GM12878 (cell line): Measurements from ENCODE around the gene CNTN2. TPM values are rescaled to one million over a fixed set of nuclear protein-coding genes. Genes with fewer than 3 reads are reported as not detected.

ENCODE experiments used
- ATAC-seq: fragments of 200-7000 bp; cut with Tn5 transposase; 3 replicates; pipeline ENCODE4 v1.9.1; 2020; ENCODE audit warnings: mild to moderate bottlenecking, moderate library complexity
- BruUV-seq: library from RNA; stranded (reverse); fragments of 400-500 nt; replicated peaks from 2 replicates; lab custom pipeline; 2021; lab: Mats Ljungman, UMichigan
- CTCF ChIA-PET: fragments of 300-600 bp; sonication (Branson Sonifier 250); formaldehyde crosslinking; extraction: SDS; loops from one replicate; lab custom pipeline; 2021; ENCODE audit warnings: inconsistent platforms; lab: Yijun Ruan, JAX
- POLR2A ChIA-PET: fragments of 350-600 bp; formaldehyde crosslinking; extraction: SDS; loops from one replicate; lab custom pipeline; 2021; ENCODE audit warnings: inconsistent platforms; lab: Charles Lee
- RAD21 ChIA-PET: fragments of 300-600 bp; sonication (Branson Sonifier 250); formaldehyde crosslinking; loops from one replicate; lab custom pipeline; 2023; ENCODE audit warnings: antibody characterized with exemption; ENCODE audit not compliant: unreplicated experiment; lab: Charles Lee
- SMC1A ChIA-PET: fragments of 300-600 bp; sonication (Branson Sonifier 250); formaldehyde crosslinking; loops from one replicate; lab custom pipeline; 2023; ENCODE audit not compliant: unreplicated experiment, uncharacterized antibody; lab: Charles Lee
- DNase-seq: peaks from one replicate; pipeline ENCODE4 v3.0.0-alpha.2; 2011; ENCODE audit warnings: low read depth, low spot score
- FAIRE-seq: peaks from 3 replicates; lab custom pipeline; 2011; peaks lifted over from hg19 to GRCh38; lab: Jason Lieb, UNC
- H2AFZ ChIP-seq: 2 replicates; pipeline ENCODE4 v1.6.0; 2011; ENCODE audit warnings: low read depth, low read length, control low read depth; ENCODE audit not compliant: control insufficient read depth
- H3K27ac ChIP-seq: 2 replicates; pipeline ENCODE4 v1.5.1; 2011; ENCODE audit warnings: control low read depth; ENCODE audit not compliant: control insufficient read depth, insufficient read depth
- H3K27me3 ChIP-seq, 2 experiments: replicated peaks in 1 of 2; 2 replicates each; pipeline versions ENCODE4 v1.6.0 to v1.6.1; 2011; ENCODE audit warnings: low read length in 1 of 2; ENCODE audit not compliant: control insufficient read depth in 2 of 2, insufficient read depth in 2 of 2
- H3K36me3 ChIP-seq, 2 experiments: 2 replicates each; pipeline ENCODE4 v1.5.1; 2011; ENCODE audit warnings: low read length in 1 of 2; ENCODE audit not compliant: control insufficient read depth in 2 of 2, insufficient read depth in 2 of 2
- H3K4me1 ChIP-seq: 2 replicates; pipeline ENCODE4 v1.6.1; 2011; ENCODE audit warnings: mild to moderate bottlenecking, low read length, moderate library complexity, mixed read lengths; ENCODE audit not compliant: control insufficient read depth, insufficient read depth
- H3K4me2 ChIP-seq: 2 replicates; pipeline ENCODE4 v1.6.0; 2011; ENCODE audit warnings: control low read depth; ENCODE audit not compliant: control insufficient read depth, insufficient read depth
- H3K4me3 ChIP-seq: fragments of 200-600 bp; sonication (generic); 2 replicates; pipeline ENCODE4 v1.5.1; 2016
- H3K79me2 ChIP-seq: 2 replicates; pipeline ENCODE4 v1.6.0; 2011; ENCODE audit warnings: low read length; ENCODE audit not compliant: control insufficient read depth, insufficient read depth
- H3K9ac ChIP-seq: 2 replicates; pipeline ENCODE4 v1.8.0; 2011; ENCODE audit warnings: low read length, control low read depth, mixed read lengths; ENCODE audit not compliant: control insufficient read depth, insufficient read depth
- H3K9me3 ChIP-seq: replicated peaks from 3 replicates; pipeline ENCODE4 v1.5.1; 2011; ENCODE audit warnings: mild to moderate bottlenecking, low read length; ENCODE audit not compliant: control insufficient read depth, insufficient read depth
- H4K20me1 ChIP-seq: 2 replicates; pipeline ENCODE4 v1.6.0; 2011; ENCODE audit not compliant: control insufficient read depth, insufficient read depth
- ATF7 ChIP-seq: fragments of 450-650 bp; IDR thresholded peaks from 2 replicates; pipeline ENCODE4 v1.6.1; 2016; ENCODE audit warnings: low read depth, mild to moderate bottlenecking
- MYB ChIP-seq: fragments of 150-350 bp; IDR thresholded peaks from 2 replicates; pipeline ENCODE4 v1.6.1; 2014; ENCODE audit warnings: mild to moderate bottlenecking, low read depth, low read length, borderline replicate concordance
- PAX8 ChIP-seq: fragments of 450-650 bp; IDR thresholded peaks from 2 replicates; pipeline ENCODE4 v1.6.1; 2017; ENCODE audit warnings: mild to moderate bottlenecking, moderate library complexity
- POLR2AphosphoS5 ChIP-seq: IDR thresholded peaks from 2 replicates; pipeline ENCODE4 v1.6.1; 2011; ENCODE audit warnings: mild to moderate bottlenecking, low read length, inconsistent platforms
- SIN3A ChIP-seq: IDR thresholded peaks from 2 replicates; pipeline ENCODE4 v1.6.1; 2012; ENCODE audit warnings: low read depth, low read length, improper control_type of control experiment
- WRNIP1 ChIP-seq: IDR thresholded peaks from 2 replicates; pipeline ENCODE4 v1.6.1; 2011; ENCODE audit warnings: low read depth, low read length, improper control_type of control experiment, borderline replicate concordance
- WGBS: methylation state at CpG from one replicate; pipeline ENCODE4 v1.1.6; 2016; ENCODE audit warnings: low lambda C conversion rate; ENCODE audit not compliant: insufficient replicate concordance, insufficient coverage; ENCODE audit errors: missing lambda C conversion rate; 5-methylcytosine and 5-hydroxymethylcytosine counted together
- in situ Hi-C: fragments of 300-500 bp; cut with MboI; formaldehyde crosslinking; loops from 9 replicates; pipeline ENCODE4 v1.14.3; 2018; ENCODE audit warnings: mixed read lengths
- intact Hi-C: fragments of 100-400 bp; cut with micrococcal nuclease; formaldehyde crosslinking; loops from one replicate; pipeline ENCODE4 v1.14.2; 2022; ENCODE audit not compliant: unreplicated experiment
- polyA plus RNA-seq, 11 experiments: library from polyadenylated mRNA; depleted of rRNA in 4 of 11; unstranded in 6 of 11; stranded (reverse) in 5 of 11; fragments of >200 nt; fragmentation: Nextera tagmentation in 4 of 11; fragmentation: Illumina TruSeq in 1 of 11; extraction: Ambion mirVana in 4 of 11; extraction: Trizol in 1 of 11; gene quantifications; 1 replicate in 1 of 11; 2 replicates in 10 of 11; pipeline versions ENCODE4 v1.2.1 to v1.2.3, GENCODE V29; 2011 to 2016; ENCODE audit warnings: inconsistent platforms in 2 of 11, missing spikeins in 2 of 11, low read depth in 1 of 11
- total RNA-seq, 4 experiments: library from RNA; depleted of rRNA in 3 of 4; stranded (reverse); fragments of >200 nt in 3 of 4; fragmentation: Illumina TruSeq in 1 of 4; extraction: Trizol in 1 of 4; gene quantifications; 2 replicates each; pipeline versions ENCODE4 v1.2.1 to v1.2.3, GENCODE V29; 2013 to 2021

CNTN2 gene
- total and polyA plus RNA-seq, 10 of the 15 experiments (the other 5 are each of a cell fraction or from before 2014, with no cell fraction given), result 0.03 TPM; not detected in 9

DNA sequence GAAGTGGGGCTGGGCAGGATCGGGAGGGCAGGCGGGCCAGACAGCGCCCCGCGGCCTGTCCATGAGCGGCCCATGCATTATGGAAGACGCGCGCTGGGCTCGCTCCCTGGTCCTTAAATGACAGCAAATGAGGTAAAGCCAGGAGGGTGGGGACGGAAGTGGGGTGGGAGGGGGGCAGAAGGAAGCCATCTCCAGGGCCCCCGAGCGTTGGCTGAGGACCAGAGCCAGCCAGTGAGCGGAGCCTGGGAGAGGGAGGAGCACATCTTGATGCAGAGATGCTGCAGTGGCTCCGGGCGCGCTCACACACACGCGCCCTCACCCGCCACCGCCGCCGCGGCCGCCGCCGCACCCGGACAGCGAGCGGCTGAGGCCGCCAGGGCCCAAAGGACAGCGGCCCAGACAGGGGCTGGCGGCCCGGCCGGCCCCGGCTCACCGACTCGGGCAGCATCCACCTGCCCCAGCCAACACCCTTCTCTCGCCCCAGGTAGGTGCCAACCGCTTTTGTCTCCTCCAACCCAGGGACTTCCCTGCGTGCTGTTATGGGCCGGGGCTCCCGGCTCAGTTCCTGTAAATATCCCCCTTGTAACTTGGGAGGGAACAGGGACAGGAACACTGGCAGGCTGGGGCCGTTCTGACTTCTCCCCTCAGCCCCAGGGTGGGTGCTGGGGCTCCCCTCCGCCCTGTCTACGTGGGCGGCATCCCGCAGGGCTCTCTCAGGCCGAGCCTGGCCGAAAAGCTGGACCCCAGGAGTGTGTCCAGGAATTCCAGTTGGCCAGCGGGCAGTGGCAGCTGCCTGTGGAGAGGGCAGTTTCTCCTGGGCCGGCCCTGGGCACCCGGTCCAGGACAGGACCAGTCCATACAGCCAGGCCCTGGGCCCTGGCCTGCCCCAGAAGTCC, at the start of gene CNTN2 (continued):
- TF ChIP-seq WRNIP1, result no peak
- TF ChIP-seq PAX8, result no peak
- TF ChIP-seq MYB, result no peak

DNA sequence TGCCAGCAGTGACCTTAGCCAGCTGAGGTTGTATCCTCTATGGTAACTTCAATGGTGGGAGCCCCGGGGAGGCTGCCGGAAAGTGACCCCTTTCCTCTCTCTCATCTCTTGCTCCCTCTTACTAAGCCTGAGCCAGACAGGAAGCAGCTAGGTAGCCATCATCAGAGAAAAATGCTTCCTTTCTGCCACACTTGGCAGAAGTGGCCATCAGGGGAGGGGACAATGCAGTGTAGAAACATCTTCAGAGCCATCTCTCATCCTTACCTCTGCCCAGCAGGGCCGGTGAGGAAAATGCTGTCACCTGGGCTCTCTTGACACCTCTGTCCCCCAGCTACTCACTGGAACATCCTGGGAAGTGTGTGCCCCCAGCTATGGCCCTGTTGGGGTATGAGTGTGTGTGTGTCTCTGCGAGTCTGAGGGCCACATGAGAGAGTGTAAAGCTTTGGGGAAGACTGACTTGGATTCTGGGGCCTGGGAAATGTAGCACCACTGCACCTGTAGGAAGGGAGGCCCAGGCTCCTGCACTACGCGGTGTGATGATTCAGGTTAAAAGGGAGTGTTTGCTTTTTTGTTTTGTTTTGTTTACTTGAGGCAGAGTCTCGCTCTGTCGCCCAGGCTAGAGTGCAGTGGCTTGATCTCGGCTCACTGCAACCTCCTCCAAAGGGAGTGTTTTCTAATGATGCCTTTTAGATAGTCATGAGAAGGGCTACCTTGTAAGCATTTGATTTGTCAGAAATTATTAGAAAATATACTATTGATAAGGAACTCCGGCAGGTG, 48.7 kb upstream of the CNTN2 start:
- H3K36me3 ChIP-seq, result no peaks in the 10 kb centered on the region
- RAD21 ChIA-PET, result interaction anchor here (1.2 to 1.6 kb wide), 2 partner anchors 15 to 68 kb away, joined by 3 to 4 read pairs; no protein-coding TSS in a partner anchor
- in situ Hi-C loops (no loop called here), intact Hi-C loops (no loop called here)
- H3K4me3 ChIP-seq, result no peak overlapping the region
- no TSS peak for BruUV-seq
- no peak overlapping the region for H3K9ac ChIP-seq
- H3K27me3 ChIP-seq, result peaks cover 0 to 2% of the 10 kb centered on the region in 2 experiments; a peak in 3 of 4 replicates
- ATAC-seq (no peak), DNase-seq (no peak), FAIRE-seq (no peak)
- H3K79me2 ChIP-seq, result no peaks in the 10 kb centered on the region
- WGBS, result 34% methylated on average over 10 of the region's 10 CpGs
- H3K27ac ChIP-seq, result no peak overlapping the region
- H4K20me1 ChIP-seq, result no peaks in the 10 kb centered on the region
- no peak overlapping the region for H2AFZ ChIP-seq
- CTCF ChIA-PET, result interaction anchor here (1.0 to 7.9 kb wide), 5 partner anchors 18 to 262 kb away, joined by 3 to 151 read pairs (median 4); no protein-coding TSS in a partner anchor
- POLR2A ChIA-PET, result no interaction called here
- no peaks in the 10 kb centered on the region for H3K9me3 ChIP-seq
- TF ChIP-seq SIN3A (no peak), ATF7 (no peak), POLR2AphosphoS5 (no peak)
- SMC1A ChIA-PET, result interaction anchor here (0.6 to 2.3 kb wide), 2 partner anchors 67 to 430 kb away, joined by 3 to 10 read pairs; no protein-coding TSS in a partner anchor
- H3K4me1 ChIP-seq, result no peaks in the 10 kb centered on the region; the same call in 1 of the 2 replicates
- H3K4me2 ChIP-seq, result no peak overlapping the region
